Brain microvascular endothelial cell (primary cell): ENCODE data around the gene CSNK1D.

Source experiments
- DNase-seq: peaks from one replicate; pipeline ENCODE4 v3.0.0-alpha.2; 2020
- H3K27ac ChIP-seq: fragments of 250-450 bp; sonication (Bioruptor Pico); 2 replicates; pipeline ENCODE4 v1.5.1; 2020; ENCODE audit warnings: mild to moderate bottlenecking, moderate library complexity
- H3K27me3 ChIP-seq: fragments of 250-450 bp; sonication (Bioruptor Pico); replicated peaks from 2 replicates; pipeline ENCODE4 v1.5.1; 2020; ENCODE audit warnings: mild to moderate bottlenecking
- H3K36me3 ChIP-seq: fragments of 250-450 bp; sonication (Bioruptor Pico); replicated peaks from 2 replicates; pipeline ENCODE4 v1.5.1; 2020; ENCODE audit warnings: mild to moderate bottlenecking
- H3K4me3 ChIP-seq: 2 replicates; pipeline ENCODE4 v1.5.1; 2011; ENCODE audit warnings: low read depth, mild to moderate bottlenecking, control low read depth, low read length, moderate library complexity
- in situ Hi-C: cut with HindIII; loops from 2 replicates; pipeline ENCODE4 v1.10.0; 2017; ENCODE audit warnings: low sequenced_read_pairs, low pct_ligation_motif_present
- TF ChIP-seq, protein P1 (sequence below): IDR thresholded peaks from 2 replicates; pipeline ENCODE4 v1.5.1; 2011; ENCODE audit warnings: low read depth, mild to moderate bottlenecking, moderate library complexity, low read length, control low read depth, inconsistent platforms; ENCODE audit errors: missing control alignments

CSNK1D gene

DNA sequence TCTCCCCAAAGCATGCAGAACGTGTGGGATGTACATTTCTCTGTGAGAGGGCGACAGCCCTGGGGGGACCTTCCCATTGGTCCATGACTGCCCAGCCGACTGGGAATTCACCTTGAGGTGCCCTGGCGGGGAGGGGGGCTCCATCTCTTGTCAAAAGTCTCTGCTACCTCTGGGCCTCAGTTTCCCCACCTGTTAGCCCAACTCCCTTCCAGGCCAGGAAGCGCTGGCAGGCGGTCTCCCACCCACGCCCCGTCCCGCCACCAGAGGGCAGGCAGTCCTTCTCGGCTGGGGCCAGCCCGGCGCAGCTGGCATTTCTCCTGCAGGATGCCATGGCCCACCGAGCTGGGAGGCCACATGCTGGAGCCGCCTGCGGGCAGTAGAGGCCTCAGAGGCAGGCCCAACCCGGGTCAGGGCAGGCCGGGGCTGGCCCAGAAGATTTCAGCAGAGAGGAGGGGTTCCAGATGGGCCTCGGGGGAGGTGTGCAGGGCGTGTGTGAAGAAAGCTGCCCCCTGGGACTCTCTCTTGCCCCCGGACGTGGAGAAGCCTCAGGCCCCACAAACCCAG lies 27.3 kb upstream of the CSNK1D start:
- H3K27me3 ChIP-seq, result no peaks in the 10 kb centered on the region
- H3K27ac ChIP-seq, result no peak overlapping the region
- in situ Hi-C loops, result no loop called here
- no peak for DNase-seq
- TF ChIP-seq, protein P1, sequence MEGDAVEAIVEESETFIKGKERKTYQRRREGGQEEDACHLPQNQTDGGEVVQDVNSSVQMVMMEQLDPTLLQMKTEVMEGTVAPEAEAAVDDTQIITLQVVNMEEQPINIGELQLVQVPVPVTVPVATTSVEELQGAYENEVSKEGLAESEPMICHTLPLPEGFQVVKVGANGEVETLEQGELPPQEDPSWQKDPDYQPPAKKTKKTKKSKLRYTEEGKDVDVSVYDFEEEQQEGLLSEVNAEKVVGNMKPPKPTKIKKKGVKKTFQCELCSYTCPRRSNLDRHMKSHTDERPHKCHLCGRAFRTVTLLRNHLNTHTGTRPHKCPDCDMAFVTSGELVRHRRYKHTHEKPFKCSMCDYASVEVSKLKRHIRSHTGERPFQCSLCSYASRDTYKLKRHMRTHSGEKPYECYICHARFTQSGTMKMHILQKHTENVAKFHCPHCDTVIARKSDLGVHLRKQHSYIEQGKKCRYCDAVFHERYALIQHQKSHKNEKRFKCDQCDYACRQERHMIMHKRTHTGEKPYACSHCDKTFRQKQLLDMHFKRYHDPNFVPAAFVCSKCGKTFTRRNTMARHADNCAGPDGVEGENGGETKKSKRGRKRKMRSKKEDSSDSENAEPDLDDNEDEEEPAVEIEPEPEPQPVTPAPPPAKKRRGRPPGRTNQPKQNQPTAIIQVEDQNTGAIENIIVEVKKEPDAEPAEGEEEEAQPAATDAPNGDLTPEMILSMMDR, result peak; percentile 89
- no peaks in the 10 kb centered on the region for H3K36me3 ChIP-seq
- no peak overlapping the region for H3K4me3 ChIP-seq

DNA sequence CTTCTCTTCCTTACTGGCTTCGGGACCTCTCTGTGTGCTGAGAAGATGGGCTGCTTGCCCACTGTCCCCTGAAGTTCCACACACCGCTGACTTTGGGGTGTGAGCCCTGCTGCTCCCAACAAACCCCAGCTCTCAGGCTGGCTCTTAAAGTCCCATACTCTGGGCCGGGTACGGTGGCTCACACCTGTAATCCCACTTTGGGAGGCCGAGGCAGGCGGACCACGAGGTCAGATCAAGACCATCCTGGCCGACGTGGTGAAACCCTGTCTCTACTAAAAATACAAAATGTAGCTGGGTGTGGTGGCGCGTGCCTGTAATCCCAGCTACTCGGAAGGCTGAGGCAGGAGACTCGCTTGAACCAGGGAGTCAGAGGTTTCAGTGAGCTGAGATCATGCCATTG lies 26.7 kb upstream of the CSNK1D start:
- Histone ChIP-seq H3K36me3 (no peaks in the 10 kb centered on the region), H3K27ac (no peak overlapping the region), H3K4me3 (no peak overlapping the region), H3K27me3 (no peaks in the 10 kb centered on the region)
- TF ChIP-seq, protein P1, result no peak
- in situ Hi-C loops, result no loop called here
- DNase-seq, result no peak

DNA sequence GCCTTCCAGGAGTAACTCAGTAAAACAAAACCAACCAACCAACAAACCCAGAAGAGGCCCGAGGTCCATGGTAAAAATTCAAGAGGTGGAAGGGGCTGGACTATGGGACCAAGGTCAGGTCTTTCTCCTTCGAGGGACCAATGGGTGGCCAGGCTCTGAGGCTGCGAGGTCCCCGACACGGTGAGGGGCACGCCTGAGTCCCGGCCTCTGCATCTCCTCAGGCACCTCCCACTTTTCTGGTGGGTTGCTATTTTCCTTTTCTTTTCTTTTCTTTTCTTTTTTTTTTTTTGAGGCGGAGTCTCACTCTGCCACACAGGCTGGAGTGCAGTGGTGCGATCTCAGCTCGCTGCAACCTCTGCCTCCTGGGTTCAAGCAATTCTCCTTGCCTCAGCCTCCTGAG lies 26.0 kb upstream of the CSNK1D start:
- no peaks in the 10 kb centered on the region for H3K36me3 ChIP-seq
- no peak overlapping the region for H3K4me3 ChIP-seq
- in situ Hi-C loops, result no loop called here
- no peak overlapping the region for H3K27ac ChIP-seq
- no peak for DNase-seq
- TF ChIP-seq, protein P1, result no peak
- H3K27me3 ChIP-seq, result no peaks in the 10 kb centered on the region

DNA sequence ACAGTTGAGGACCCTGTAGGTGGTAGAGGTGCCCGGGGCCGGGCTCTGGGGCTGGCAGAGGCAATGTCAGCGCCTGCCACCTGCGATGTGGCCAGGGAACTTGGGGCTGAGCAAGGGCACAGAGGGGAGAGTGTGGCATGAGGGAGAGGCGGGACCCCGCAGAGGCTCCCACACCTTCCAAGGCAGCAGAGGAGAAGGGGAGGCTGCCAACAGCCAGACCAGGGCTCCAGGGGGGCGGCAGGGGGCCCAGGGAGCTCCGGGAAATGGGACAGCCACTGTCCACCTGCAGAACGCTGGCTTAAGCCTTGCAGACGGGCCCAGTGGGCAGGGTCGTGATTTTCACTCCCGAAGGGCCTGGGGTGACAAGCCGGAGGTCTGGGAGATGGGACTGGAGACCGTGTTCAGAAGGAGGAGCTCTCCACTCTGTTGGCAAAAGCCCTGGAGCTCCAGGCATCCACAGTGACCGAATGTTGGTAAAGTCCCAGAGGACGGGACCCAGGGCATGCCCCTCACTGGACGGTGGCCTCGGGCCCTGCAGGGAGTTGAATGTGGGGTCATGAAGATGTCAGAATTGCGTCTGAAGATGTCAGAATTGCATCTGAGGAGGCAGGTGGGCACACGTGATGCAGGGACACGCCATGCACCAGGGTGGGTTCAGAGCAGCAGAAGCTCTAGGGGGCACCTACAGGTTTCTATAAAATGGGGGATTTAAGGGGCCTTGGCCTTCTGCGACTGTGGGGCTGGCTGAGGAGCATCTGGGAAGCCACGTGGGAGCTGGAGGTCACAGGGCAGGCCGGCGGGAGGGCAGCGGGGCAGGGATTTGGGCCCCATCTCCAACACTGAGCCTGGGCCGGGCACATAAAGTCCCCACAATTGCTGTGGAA lies 25.3 kb upstream of the CSNK1D start:
- peak overlapping the region; percentile 52 for H3K4me3 ChIP-seq
- H3K27me3 ChIP-seq, result no peaks in the 10 kb centered on the region
- peak overlapping the region; percentile 92 for H3K27ac ChIP-seq
- in situ Hi-C loops, result no loop called here
- H3K36me3 ChIP-seq, result no peaks in the 10 kb centered on the region
- TF ChIP-seq, protein P1, result no peak
- DNase-seq, result no peak

DNA sequence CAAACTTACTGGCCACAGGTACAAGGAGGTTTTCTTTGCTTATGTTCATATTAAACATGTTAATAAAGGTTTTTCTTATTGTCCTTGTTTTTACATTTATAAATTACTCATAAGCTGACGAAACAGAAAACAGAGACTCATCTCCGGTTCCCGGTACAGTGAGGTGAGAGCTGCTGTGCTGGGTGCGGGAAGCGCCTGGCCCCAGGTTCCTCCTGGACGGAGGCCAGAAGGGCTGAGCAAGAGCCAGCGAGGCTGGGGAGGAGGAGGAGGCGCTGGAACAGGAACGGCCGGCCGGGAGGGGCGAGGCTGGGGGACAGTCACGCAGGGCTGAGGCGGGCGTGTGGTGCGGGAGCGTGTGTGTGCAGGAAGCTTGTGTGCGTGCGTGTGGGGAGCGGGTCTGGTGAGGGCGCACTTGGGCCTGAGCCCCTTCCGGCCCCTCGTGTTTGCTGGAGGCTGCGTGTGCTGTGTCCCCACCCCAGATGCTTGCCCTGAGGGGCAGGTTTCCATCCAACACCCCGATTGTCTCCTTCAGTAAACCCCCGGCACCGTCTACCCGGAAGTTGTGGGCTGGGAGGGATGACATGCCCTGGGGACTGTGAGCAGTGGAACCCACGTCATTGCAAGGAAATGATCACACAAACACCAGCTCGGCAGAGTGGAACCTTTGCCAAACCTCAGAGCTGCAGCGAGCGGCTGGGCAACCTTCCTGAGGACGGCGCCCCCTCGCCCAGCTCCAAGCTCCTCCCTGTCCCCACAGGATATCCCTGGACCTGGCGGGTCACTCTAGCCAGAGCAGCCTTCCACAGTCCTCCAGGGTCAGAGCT lies 24.4 kb upstream of the CSNK1D start:
- DNase-seq, result peak; percentile 90
- in situ Hi-C loops, result no loop called here
- H3K27me3 ChIP-seq, result no peaks in the 10 kb centered on the region
- no peaks in the 10 kb centered on the region for H3K36me3 ChIP-seq
- TF ChIP-seq, protein P1, result peak; percentile 1
- peak overlapping the region; percentile 92 for H3K27ac ChIP-seq
- peak overlapping the region; percentile 52 for H3K4me3 ChIP-seq
